Measurements from ENCODE around the gene RSU1.

RSU1 gene

DNA sequence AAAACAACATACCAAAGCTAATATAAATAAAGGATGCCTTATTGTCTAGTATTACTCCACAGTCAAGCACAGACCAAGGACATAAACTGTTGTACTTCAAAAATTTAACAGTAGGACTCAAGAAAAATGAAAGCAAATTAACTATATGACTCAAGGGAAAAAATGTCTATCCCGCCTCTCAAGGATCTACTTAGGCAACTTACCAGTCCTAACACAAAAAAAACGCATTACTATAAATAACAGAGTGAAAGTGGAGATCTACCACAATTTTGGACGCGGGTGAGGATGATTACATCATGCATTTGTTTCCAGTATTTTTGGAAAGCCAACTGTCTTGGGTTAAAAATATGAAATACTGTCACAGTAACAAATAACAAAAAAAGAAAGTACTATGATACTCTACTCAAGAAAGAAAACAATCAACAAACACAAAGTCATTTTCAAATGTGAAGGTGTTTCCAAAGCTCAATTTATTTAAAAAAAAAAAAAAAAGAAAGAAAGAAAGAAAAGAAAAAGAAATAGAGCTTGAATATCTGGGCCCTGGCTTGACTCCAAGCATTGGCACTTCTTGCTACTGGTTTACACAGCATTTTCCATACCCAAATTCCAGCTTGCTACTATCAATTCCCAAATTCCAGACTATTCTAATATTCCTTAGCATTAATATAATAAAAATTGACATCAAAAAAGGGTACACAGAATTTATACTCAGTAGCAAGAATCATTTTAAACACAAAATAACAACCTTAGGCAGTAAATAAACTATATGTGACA lies 99.4 kb downstream of the RSU1 start:
- no peak overlapping the region for H3K4me3 ChIP-seq (ENCODE audit: low read depth, low read length)
- no peak for DNase-seq (ENCODE audit: low read depth)
- TF ChIP-seq, protein P1, sequence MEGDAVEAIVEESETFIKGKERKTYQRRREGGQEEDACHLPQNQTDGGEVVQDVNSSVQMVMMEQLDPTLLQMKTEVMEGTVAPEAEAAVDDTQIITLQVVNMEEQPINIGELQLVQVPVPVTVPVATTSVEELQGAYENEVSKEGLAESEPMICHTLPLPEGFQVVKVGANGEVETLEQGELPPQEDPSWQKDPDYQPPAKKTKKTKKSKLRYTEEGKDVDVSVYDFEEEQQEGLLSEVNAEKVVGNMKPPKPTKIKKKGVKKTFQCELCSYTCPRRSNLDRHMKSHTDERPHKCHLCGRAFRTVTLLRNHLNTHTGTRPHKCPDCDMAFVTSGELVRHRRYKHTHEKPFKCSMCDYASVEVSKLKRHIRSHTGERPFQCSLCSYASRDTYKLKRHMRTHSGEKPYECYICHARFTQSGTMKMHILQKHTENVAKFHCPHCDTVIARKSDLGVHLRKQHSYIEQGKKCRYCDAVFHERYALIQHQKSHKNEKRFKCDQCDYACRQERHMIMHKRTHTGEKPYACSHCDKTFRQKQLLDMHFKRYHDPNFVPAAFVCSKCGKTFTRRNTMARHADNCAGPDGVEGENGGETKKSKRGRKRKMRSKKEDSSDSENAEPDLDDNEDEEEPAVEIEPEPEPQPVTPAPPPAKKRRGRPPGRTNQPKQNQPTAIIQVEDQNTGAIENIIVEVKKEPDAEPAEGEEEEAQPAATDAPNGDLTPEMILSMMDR (IDR thresholded peaks at IDR 0.05; ENCODE audit: control insufficient read depth, extremely low read depth, insufficient read depth), result no peak

DNA sequence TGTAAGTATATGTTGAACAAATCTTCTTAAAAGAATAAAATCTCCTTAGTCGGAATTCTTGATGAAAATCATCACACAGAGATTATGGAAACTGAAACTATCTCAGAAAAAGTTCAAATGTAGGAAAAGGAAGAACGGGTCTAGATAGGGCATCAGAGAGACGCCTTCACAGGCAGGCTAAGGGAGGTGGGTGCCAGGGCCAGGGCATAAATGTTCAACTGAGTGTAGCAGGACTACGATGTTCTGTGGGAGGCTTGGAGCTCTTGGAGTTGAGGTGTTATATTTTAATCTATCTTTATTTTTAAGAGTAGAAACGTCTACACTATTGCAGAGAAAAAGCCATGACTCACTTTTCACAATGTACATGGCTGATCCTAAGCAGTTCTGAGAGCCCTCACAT lies 101.2 kb downstream of the RSU1 start:
- no peak overlapping the region for H3K4me3 ChIP-seq (ENCODE audit: low read depth, low read length)
- DNase-seq (ENCODE audit: low read depth), result no peak
- TF ChIP-seq, protein P1 (IDR thresholded peaks at IDR 0.05; ENCODE audit: control insufficient read depth, extremely low read depth, insufficient read depth), result no peak

DNA sequence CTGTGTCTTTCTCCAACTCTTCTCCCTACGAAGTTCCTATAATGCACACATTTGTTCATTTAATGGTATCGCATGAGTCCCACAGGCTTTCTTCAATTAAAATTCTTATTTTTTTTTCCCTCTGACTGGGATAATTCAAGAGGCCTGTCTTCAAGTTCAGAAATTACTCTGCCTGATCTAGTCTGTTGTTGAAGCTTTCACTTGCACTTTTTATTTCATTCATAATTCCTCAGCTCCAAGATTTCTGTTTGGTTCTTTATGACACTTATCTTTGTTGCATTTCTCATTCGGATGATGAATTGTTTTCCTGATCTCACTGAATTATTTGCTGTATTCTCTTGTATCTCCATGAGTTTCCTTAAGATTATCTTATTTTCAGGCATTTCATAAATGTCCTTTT lies 103.9 kb downstream of the RSU1 start:
- TF ChIP-seq, protein P1 (IDR thresholded peaks at IDR 0.05; ENCODE audit: control insufficient read depth, extremely low read depth, insufficient read depth), result no peak
- DNase-seq (ENCODE audit: low read depth), result no peak
- no peak overlapping the region for H3K4me3 ChIP-seq (ENCODE audit: low read depth, low read length)

DNA sequence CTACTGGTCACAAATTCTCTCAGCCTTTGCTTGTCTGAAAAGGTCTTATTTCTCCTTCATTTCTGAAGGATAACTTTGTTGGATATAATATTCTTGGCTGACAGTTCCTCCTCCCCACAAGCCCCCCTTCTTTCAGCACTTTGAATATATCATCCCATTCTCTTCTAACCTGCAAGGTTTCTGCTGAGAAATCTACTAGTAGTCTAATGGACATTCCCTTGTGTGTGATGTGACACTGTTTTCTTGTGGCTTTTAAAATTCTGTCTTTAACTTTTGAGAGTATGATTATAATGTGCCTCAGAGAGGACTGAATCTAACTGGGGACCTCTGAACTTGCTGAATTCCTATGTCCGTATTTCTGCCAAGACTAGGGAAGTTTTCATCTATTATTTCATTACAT lies 104.3 kb downstream of the RSU1 start:
- TF ChIP-seq, protein P1 (IDR thresholded peaks at IDR 0.05; ENCODE audit: control insufficient read depth, extremely low read depth, insufficient read depth), result no peak
- H3K4me3 ChIP-seq (ENCODE audit: low read depth, low read length), result no peak overlapping the region
- no peak for DNase-seq (ENCODE audit: low read depth)

DNA sequence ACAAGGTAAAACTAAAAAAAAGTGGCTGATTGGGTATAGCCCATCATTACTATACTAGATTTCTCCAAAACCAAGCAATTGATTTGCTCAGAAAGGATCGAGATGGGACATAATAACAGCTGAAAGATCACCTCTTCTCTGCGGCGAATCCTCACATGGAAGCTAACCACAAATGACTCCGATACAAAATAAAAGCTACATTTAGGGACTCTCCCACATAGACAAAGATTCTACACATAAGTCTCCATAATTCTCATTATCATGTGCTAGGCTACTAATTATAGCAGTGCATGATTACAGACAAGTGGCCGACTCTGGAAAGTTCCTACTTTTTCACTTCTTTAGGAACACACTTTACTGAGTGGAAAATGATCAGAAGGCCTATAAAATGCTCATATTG lies 116.9 kb downstream of the RSU1 start:
- no peak for DNase-seq (ENCODE audit: low read depth)
- TF ChIP-seq, protein P1 (IDR thresholded peaks at IDR 0.05; ENCODE audit: control insufficient read depth, extremely low read depth, insufficient read depth), result no peak
- H3K4me3 ChIP-seq (ENCODE audit: low read depth, low read length), result no peak overlapping the region

DNA sequence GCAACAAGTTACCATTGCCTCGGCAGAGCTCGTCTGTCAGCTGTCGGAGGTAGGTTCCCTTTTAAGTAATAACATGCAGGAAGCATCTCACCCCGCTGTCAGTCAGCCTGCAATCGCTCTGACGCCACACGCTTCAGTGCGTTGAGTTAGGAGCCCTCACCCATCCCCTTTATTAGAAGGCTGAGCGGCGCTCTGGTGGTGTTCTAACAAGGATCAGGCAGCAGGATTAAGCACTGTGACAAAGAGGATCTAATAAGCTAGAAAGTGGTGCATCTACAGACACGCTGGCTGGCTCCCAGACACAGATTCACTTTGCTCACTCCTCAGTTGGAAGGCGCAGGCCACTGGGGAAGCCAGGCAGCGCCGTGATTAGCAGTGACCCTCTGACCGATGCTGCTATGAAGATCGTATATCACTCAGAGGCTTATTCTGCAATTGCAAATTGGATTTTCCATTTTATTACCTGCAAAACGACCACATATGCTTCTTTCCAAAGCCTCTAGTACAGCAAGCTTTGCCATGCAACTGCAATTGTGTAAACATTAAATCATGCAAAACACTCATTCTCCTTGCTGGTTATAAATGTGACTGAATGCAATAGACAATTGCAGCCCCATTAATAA lies 117.7 kb downstream of the RSU1 start:
- H3K4me3 ChIP-seq (ENCODE audit: low read depth, low read length), result no peak overlapping the region
- no peak for DNase-seq (ENCODE audit: low read depth)
- TF ChIP-seq, protein P1 (IDR thresholded peaks at IDR 0.05; ENCODE audit: control insufficient read depth, extremely low read depth, insufficient read depth), result no peak

All from LNCaP clone FGC (cell line).